Measurements from ENCODE around the gene ELMO1.

Gene ELMO1, protein sequence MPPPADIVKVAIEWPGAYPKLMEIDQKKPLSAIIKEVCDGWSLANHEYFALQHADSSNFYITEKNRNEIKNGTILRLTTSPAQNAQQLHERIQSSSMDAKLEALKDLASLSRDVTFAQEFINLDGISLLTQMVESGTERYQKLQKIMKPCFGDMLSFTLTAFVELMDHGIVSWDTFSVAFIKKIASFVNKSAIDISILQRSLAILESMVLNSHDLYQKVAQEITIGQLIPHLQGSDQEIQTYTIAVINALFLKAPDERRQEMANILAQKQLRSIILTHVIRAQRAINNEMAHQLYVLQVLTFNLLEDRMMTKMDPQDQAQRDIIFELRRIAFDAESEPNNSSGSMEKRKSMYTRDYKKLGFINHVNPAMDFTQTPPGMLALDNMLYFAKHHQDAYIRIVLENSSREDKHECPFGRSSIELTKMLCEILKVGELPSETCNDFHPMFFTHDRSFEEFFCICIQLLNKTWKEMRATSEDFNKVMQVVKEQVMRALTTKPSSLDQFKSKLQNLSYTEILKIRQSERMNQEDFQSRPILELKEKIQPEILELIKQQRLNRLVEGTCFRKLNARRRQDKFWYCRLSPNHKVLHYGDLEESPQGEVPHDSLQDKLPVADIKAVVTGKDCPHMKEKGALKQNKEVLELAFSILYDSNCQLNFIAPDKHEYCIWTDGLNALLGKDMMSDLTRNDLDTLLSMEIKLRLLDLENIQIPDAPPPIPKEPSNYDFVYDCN

DNA sequence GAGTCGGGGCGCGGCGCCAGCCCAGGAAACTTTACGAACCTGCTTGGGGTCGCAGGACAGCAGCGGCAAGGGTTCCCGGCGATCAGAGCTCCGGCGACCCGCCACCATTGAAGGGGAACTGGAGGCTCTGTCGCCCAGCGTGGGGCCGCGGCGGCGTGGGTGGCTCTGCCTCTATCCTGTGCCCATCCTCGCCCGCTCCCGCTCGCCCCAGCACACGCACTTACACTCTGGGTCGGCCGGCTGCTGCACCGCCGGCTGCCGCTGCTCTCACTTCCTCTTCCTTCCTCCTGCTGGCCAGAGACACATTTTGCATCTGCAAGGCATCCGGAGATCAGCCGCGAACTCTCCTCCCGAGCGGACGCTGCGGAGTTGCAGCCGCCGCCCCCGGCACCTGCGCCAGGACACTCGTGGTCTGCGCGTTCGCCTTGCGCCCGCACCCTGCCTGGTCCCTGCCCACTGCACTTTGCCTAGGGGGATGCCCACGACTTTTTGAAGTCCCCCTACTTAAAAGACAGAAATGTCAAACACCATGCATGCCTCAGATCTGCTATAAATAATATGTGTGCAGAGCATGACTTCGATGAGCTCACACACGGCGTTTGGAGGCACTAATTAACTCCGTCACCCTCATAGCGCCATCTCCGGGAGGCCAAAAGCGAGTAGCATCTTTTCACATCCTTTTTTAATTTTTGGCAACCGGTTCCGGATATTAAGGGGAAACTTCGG, at the start of gene ELMO1:
Gene ELMO1, minus strand, starts transcription at position 229 of the 726 bp plus-strand sequence. CDS start 106,174 bp downstream, outside the sequence.
- peak; percentile 77 for DNase-seq

- DNase-seq = no peak
These were observed 48.9 kb upstream of the ELMO1 start for GRCh38 chr7:37497576-37497975.

DNA sequence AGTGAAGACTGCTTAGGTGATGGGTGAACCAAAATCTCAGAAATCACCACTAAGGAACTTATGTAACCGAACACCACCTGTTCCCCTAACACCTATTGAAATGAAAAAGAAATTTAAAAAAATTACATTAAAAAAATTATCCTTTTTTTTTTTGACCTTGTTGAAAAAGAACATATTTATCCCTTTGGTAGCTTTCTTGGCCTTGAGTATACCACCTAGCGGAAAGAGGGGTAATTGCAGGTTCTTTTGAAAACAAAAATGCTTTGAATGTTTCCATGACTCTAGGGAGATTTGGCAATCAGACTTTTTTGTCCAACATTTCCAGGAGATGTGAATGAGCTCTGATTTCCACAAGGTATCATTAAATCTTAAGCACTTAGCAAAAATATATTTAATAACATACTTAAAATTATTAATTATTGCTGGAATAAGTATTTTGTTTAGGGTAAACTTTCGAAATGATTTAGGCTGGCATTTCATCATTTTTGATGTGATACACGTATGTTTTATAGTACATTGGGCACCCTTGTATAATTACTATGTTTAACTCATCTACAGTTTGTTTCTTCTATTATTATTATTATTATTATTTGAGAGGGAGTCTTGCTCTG, 47.0 kb upstream of the ELMO1 start:
- DNase-seq = no peak

DNA sequence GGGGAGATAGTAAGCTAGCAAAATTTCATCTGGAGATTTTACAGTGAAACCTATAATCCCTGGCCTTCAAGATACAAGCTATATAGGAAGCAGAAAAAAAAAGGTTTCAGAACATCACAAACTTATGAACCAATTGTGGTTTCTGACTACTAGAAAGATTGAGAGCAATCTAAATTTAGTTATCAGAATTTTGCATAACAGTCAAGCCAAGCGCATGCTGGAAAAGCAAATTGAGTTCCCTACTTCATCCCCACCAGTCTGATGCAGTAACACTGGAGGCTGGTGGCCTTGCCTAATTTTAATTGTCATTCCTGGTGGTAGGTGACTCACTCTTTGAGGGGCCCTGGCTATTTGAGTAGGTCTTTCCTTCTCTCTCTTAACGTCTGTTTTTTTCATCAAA, 46.3 kb upstream of the ELMO1 start:
- no peak for DNase-seq

GRCh38 chr7:37493810-37494209, 45.1 kb upstream of the ELMO1 start:
- DNase-seq = no peak

- DNase-seq = no peak
These were observed 44.5 kb upstream of the ELMO1 start for GRCh38 chr7:37493123-37493522.

DNA sequence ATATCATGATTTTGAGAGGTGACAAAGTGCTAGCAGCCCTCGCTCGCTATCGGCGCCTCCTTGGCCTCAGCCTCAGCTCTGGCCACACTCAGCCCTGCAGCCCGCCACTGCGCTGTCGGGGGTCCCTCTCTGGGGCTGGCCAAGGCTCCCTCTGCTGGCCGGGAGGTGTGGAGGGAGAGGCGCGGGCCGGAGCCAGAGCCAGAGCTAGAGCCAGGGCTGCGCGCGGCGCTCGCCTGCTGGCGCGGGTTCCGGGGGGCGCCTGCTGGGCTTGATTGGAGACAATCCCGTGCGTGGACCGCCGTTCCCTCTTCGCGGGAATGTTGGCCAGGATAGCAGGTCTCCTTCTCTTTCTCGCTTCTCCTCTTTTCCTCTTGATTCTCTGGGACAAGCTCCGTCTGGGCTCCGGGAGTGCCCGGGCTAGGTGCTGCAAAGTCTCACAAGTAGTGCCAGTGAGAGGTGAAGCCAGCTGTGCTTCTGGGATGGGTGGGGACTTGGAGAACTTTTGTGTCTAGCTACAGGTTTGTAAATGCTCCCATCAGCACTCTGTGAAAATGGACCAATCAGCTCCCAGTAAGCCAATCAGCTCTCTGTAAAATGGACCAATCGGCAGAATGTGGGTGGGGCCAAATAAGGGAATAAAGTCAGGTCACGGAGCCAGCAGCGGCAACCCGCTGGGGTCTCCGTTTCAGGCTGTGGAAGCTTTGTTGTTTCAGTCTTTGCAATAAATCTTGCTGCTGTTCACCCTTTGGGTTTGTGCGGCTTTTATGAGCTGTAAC, 43.4 kb upstream of the ELMO1 start:
- DNase-seq = no peak

- DNase-seq = no peak
These were observed 41.0 kb upstream of the ELMO1 start for GRCh38 chr7:37489703-37490102.

GRCh38 chr7:37488163-37488764, 39.6 kb upstream of the ELMO1 start:
- no peak for DNase-seq

DNA sequence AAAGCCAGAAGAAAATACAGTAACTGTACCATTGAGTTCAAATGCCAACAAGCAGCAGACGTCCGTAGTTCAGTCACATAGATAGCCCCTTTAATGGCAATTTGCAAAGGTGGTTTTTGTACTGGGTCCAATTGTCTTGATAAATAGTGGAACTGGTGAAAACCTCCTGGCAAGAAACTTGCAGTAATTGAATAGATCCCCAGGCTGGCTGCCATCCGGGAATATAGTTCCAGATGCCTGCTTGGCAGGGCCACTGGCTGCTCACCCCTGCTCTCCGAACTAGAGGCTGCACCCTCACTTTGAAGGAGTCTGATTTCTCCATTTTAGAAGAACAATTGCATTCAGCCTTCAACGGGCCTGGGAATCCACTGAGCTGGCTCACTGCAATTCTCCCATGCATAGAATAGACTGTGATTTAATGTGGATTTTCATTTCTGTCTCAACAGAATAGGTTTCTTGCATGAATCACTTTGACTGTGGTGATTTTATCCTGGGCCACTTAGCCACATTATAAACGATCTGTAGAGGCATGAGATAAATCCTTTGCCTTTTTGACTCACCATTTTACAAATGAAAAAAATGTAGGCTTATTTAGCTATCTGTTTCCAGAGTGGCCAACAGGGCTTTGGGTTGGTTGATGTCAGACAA, 35.9 kb upstream of the ELMO1 start:
- no peak for DNase-seq

GRCh38 chr7:37483627-37484026, 35.0 kb upstream of the ELMO1 start:
- no peak for DNase-seq

- DNase-seq = no peak
These were observed 34.3 kb upstream of the ELMO1 start for GRCh38 chr7:37482953-37483352.

GRCh38 chr7:37482505-37482904, 33.8 kb upstream of the ELMO1 start:
- DNase-seq = no peak

DNA sequence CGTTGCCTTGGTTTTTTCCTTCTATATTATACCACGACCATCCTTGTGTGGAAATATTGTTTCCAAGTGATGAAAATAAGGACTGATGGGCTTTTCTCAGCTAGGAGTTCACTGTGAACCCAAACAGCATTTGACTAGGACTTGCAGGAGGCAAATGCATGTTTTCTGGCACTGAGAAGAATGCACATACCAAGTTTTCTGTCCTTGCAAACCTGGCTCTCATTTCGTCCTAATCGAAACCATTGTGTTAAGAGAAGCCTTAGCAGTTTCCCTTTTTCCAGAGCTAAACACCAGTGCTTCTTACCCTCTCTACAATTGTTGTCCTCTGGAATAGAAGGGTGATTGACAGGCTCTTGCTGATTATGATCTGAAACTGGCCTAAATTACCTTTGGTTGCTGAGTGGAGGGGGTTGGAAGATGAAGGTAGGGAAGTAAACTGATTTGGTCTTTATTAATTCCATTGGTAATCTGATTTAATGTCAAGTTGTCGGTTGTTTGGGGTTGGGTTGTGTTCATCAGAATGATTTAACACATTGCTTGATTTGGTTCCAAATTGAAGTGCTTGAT, 33.1 kb upstream of the ELMO1 start:
- no peak for DNase-seq

DNA sequence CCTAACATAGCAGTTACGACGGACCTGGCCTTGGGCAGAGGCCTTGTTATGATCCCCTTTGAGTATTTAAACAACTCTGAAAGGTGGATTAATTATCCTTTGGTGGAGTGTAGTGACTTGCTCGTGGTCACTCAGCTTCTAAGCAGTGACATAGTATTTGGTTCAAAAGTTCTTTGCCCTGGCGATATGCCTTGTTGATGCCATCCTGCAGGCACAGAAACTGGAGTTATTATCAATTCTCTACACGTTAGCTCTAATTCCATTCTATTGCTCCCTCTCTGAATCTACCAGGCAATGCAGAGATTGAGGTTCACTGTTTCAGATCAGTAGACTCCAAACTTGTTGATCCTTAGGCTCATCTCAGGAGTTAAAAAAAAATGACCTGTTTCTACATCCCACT, 32.5 kb upstream of the ELMO1 start:
- DNase-seq = no peak

DNA sequence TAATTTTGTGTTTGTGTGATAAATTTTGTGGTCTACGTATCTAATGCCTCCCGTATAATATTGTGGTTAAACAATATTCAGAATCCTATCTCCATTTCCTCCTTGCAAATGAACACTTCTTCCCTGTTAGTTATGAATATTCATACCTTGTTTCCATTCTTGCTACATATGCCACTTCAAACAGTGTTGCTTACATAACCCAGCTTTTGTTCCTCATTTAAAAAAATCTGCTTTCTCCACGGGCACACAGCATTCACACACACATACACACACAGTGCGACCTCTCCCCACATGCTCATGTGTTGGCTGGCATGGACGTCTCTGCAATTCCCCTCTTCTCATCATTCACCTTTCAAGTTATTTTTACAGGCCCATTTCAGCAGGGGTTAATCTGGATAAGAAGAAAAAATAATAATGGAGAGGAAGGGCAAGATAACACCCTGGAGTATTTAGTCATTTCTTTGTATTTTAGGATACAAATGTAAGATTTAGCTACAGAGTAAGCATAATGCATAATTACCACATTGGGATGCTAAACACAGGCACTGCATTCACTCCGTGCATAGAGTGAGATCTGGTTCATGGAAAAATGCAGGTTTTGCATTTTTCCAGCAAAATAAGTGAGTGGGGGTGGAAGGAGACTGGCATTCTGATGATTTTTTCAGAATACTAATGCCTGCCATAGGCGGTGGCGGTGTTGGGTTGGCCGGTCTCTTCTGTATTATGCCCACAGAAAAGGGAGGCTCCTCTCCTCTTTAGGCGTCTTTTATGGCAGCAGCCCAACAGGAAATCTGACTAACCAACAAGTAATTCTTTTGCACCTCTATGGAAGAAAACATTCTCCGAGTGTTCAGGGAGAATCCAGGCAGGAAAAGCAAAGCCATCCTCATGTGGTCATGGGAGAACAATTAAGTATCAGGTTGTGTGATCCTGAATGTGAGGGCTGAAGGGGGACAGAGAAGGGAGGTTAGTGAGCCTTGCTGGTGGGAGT, 31.7 kb upstream of the ELMO1 start:
- DNase-seq = no peak

- DNase-seq = no peak
These were observed 28.3 kb upstream of the ELMO1 start for GRCh38 chr7:37476881-37477450.

DNA sequence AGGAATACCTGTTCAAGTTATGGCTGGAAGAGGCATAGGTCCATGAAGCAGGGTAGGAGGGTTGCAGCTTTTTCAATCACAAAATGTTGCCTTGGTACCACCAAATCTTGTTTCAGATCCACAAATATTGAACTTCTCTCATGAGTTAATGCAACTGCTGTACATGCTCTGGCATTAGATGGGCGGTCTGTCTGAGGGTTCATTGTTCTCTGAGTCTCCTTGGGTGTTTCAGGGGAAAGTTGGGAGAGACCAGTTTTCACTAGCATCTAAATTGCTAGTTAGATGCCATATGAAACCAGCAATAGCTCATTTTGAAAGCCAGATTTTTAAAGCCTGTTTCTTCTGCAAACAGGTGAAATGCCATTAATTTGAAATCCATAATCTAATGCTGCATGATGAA, 27.8 kb upstream of the ELMO1 start:
- DNase-seq = no peak

- no peak for DNase-seq
These were observed 27.0 kb upstream of the ELMO1 start for GRCh38 chr7:37475646-37476045.
